SK-N-SH treated with all-trans-retinoic acid at 6 μM for 48 hours (cell line): Measurements from ENCODE around the gene TRIM39.
"Not testable (repeated sequence)": the region's sequence is repeated elsewhere in the genome, so short reads cannot be mapped to it uniquely, and the experiment has no call there.

ENCODE experiments used
- ATAC-seq: fragments of 200-7000 bp; cut with Tn5 transposase; 3 replicates; pipeline ENCODE4 v1.9.1; 2020; ENCODE audit warnings: mild to moderate bottlenecking, moderate library complexity
- ARNTL ChIP-seq: fragments of 450-650 bp; formaldehyde crosslinking; IDR thresholded peaks from 2 replicates; pipeline ENCODE4 v1.5.0; 2020; ENCODE audit warnings: low read depth, mild to moderate bottlenecking, moderate library complexity, borderline replicate concordance
- BACH2 ChIP-seq: fragments of 250-450 bp; sonication (Bioruptor Pico); IDR thresholded peaks from 2 replicates; pipeline ENCODE4 v1.9.0; 2021; ENCODE audit warnings: mild to moderate bottlenecking, borderline replicate concordance
- CSDC2 ChIP-seq: fragments of 250-450 bp; sonication (Bioruptor Pico); IDR thresholded peaks from 2 replicates; pipeline ENCODE4 v1.5.0; 2020; ENCODE audit warnings: mild to moderate bottlenecking, moderate library complexity
- ESRRG ChIP-seq: fragments of 250-450 bp; sonication (Bioruptor Pico); IDR thresholded peaks from 2 replicates; pipeline ENCODE4 v1.6.1; 2021; ENCODE audit warnings: mild to moderate bottlenecking
- GLIS3 ChIP-seq: fragments of 250-450 bp; sonication (Bioruptor Pico); IDR thresholded peaks from 2 replicates; pipeline ENCODE4 v1.5.0; 2020; ENCODE audit warnings: mild to moderate bottlenecking, moderate library complexity
- ISL1 ChIP-seq: fragments of 250-450 bp; sonication (Bioruptor Pico); IDR thresholded peaks from 2 replicates; pipeline ENCODE4 v2.1.2; 2022; ENCODE audit warnings: mild to moderate bottlenecking, moderate library complexity
- OSR1 ChIP-seq: fragments of 250-450 bp; sonication (Bioruptor Pico); IDR thresholded peaks from 2 replicates; pipeline ENCODE4 v1.8.0; 2022; ENCODE audit warnings: moderate library complexity, mild to moderate bottlenecking, inconsistent platforms
- PPARA ChIP-seq: fragments of 250-450 bp; sonication (Bioruptor Pico); IDR thresholded peaks from 2 replicates; pipeline ENCODE4 v1.5.0; 2020; ENCODE audit warnings: mild to moderate bottlenecking, borderline replicate concordance
- RARB ChIP-seq: fragments of 250-450 bp; sonication (Bioruptor Pico); IDR thresholded peaks from 2 replicates; pipeline ENCODE4 v1.8.0; 2021; ENCODE audit warnings: mild to moderate bottlenecking, moderate library complexity
- SNAI2 ChIP-seq: fragments of 250-450 bp; sonication (Bioruptor Pico); IDR thresholded peaks from 2 replicates; pipeline ENCODE4 v1.5.0; 2020; ENCODE audit warnings: mild to moderate bottlenecking, moderate library complexity
- TCF4 ChIP-seq: fragments of 250-450 bp; sonication (Bioruptor Pico); IDR thresholded peaks from 2 replicates; pipeline ENCODE4 v1.8.0; 2021; ENCODE audit warnings: mild to moderate bottlenecking, moderate library complexity, borderline replicate concordance
- ZC3H10 ChIP-seq: fragments of 250-450 bp; sonication (Bioruptor Pico); IDR thresholded peaks from 2 replicates; pipeline ENCODE4 v1.5.1; 2021; ENCODE audit warnings: mild to moderate bottlenecking, moderate library complexity
- ZFP3 ChIP-seq: fragments of 250-450 bp; sonication (Bioruptor Pico); IDR thresholded peaks from 2 replicates; pipeline ENCODE4 v1.5.0; 2020; ENCODE audit warnings: mild to moderate bottlenecking, moderate library complexity
- ZFP30 ChIP-seq: fragments of 450-650 bp; formaldehyde crosslinking; IDR thresholded peaks from 2 replicates; pipeline ENCODE4 v1.5.0; 2022; ENCODE audit warnings: mild to moderate bottlenecking, moderate library complexity
- ZNF565 ChIP-seq: fragments of 450-650 bp; formaldehyde crosslinking; conservative IDR thresholded peaks from 2 replicates; pipeline ENCODE4 v1.5.0; 2020; ENCODE audit warnings: low read depth, mild to moderate bottlenecking, moderate library complexity
- ZNF70 ChIP-seq: fragments of 450-650 bp; formaldehyde crosslinking; IDR thresholded peaks from 2 replicates; pipeline ENCODE4 v1.5.0; 2020; ENCODE audit warnings: mild to moderate bottlenecking, moderate library complexity
- ZNF8 ChIP-seq: fragments of 450-650 bp; formaldehyde crosslinking; IDR thresholded peaks from 2 replicates; pipeline ENCODE4 v1.5.0; 2020; ENCODE audit warnings: mild to moderate bottlenecking, moderate library complexity
- TF ChIP-seq, protein P1 (sequence below): fragments of 250-450 bp; sonication (Bioruptor Pico); IDR thresholded peaks from 2 replicates; pipeline ENCODE4 v1.5.1; 2020; ENCODE audit warnings: low read depth, mild to moderate bottlenecking, moderate library complexity
- TF ChIP-seq, protein P2 (sequence below): fragments of 250-450 bp; sonication (Bioruptor Pico); IDR thresholded peaks from 2 replicates; pipeline ENCODE4 v1.5.0; 2020; ENCODE audit warnings: mild to moderate bottlenecking, moderate library complexity
- TF ChIP-seq, protein P3 (sequence below): fragments of 250-450 bp; sonication (Bioruptor Pico); IDR thresholded peaks from 2 replicates; pipeline ENCODE4 v1.8.0; 2020; ENCODE audit warnings: mild to moderate bottlenecking, moderate library complexity, borderline replicate concordance
- TF ChIP-seq, protein P4 (sequence below): fragments of 250-450 bp; sonication (Bioruptor Pico); IDR thresholded peaks from 2 replicates; pipeline ENCODE4 v1.8.0; 2021; ENCODE audit warnings: low read depth, mild to moderate bottlenecking, moderate library complexity, borderline replicate concordance

The TRIM39 gene

DNA sequence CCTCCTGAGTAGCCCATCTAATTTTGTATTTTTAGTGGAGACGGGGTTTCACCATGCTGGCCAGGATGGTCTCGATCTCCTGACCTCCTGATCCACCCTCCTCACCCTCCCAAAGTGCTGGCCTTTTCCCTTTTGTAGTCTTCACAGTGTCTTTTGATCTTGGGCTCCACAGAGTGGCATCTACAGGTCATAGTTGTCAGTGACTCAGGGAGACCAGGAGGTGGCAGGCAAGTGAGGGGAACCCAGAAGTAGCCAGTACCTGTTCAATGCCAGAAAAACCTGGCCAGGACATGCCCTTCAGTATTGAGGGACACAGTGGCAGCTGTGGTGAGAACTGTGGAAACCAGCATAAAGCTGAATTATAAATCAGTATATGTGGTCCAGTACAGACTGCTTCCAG, 37.9 kb downstream of the TRIM39 start:
- 0 out of 3 replicates have a peak, but pooled peaks have one; percentile 33 for ATAC-seq
- no peak for TF ChIP-seq BACH2 (CRISPR knock-in tag)
- TF ChIP-seq, protein P1, sequence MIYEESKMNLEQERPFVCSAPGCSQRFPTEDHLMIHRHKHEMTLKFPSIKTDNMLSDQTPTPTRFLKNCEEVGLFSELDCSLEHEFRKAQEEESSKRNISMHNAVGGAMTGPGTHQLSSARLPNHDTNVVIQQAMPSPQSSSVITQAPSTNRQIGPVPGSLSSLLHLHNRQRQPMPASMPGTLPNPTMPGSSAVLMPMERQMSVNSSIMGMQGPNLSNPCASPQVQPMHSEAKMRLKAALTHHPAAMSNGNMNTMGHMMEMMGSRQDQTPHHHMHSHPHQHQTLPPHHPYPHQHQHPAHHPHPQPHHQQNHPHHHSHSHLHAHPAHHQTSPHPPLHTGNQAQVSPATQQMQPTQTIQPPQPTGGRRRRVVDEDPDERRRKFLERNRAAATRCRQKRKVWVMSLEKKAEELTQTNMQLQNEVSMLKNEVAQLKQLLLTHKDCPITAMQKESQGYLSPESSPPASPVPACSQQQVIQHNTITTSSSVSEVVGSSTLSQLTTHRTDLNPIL: no peak
- TF ChIP-seq ZNF565: no peak
- TF ChIP-seq, protein P2, sequence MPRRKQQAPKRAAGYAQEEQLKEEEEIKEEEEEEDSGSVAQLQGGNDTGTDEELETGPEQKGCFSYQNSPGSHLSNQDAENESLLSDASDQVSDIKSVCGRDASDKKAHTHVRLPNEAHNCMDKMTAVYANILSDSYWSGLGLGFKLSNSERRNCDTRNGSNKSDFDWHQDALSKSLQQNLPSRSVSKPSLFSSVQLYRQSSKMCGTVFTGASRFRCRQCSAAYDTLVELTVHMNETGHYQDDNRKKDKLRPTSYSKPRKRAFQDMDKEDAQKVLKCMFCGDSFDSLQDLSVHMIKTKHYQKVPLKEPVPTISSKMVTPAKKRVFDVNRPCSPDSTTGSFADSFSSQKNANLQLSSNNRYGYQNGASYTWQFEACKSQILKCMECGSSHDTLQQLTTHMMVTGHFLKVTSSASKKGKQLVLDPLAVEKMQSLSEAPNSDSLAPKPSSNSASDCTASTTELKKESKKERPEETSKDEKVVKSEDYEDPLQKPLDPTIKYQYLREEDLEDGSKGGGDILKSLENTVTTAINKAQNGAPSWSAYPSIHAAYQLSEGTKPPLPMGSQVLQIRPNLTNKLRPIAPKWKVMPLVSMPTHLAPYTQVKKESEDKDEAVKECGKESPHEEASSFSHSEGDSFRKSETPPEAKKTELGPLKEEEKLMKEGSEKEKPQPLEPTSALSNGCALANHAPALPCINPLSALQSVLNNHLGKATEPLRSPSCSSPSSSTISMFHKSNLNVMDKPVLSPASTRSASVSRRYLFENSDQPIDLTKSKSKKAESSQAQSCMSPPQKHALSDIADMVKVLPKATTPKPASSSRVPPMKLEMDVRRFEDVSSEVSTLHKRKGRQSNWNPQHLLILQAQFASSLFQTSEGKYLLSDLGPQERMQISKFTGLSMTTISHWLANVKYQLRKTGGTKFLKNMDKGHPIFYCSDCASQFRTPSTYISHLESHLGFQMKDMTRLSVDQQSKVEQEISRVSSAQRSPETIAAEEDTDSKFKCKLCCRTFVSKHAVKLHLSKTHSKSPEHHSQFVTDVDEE (CRISPR knock-in tag): no peak
- TF ChIP-seq RARB (CRISPR knock-in tag): no peak
- no peak for TF ChIP-seq CSDC2
- no peak for TF ChIP-seq ZFP3 (CRISPR knock-in tag)
- TF ChIP-seq, protein P3, sequence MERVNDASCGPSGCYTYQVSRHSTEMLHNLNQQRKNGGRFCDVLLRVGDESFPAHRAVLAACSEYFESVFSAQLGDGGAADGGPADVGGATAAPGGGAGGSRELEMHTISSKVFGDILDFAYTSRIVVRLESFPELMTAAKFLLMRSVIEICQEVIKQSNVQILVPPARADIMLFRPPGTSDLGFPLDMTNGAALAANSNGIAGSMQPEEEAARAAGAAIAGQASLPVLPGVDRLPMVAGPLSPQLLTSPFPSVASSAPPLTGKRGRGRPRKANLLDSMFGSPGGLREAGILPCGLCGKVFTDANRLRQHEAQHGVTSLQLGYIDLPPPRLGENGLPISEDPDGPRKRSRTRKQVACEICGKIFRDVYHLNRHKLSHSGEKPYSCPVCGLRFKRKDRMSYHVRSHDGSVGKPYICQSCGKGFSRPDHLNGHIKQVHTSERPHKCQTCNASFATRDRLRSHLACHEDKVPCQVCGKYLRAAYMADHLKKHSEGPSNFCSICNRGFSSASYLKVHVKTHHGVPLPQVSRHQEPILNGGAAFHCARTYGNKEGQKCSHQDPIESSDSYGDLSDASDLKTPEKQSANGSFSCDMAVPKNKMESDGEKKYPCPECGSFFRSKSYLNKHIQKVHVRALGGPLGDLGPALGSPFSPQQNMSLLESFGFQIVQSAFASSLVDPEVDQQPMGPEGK (CRISPR knock-in tag): no peak
- TF ChIP-seq TCF4 (CRISPR knock-in tag): no peak
- TF ChIP-seq PPARA (CRISPR knock-in tag): no peak
- no peak for TF ChIP-seq ARNTL (CRISPR knock-in tag)
- no peak for TF ChIP-seq GLIS3 (CRISPR knock-in tag)
- TF ChIP-seq, protein P4, sequence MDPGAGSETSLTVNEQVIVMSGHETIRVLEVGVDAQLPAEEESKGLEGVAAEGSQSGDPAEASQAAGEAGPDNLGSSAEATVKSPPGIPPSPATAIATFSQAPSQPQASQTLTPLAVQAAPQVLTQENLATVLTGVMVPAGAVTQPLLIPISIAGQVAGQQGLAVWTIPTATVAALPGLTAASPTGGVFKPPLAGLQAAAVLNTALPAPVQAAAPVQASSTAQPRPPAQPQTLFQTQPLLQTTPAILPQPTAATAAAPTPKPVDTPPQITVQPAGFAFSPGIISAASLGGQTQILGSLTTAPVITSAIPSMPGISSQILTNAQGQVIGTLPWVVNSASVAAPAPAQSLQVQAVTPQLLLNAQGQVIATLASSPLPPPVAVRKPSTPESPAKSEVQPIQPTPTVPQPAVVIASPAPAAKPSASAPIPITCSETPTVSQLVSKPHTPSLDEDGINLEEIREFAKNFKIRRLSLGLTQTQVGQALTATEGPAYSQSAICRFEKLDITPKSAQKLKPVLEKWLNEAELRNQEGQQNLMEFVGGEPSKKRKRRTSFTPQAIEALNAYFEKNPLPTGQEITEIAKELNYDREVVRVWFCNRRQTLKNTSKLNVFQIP: no peak
- TF ChIP-seq ZNF8 (CRISPR knock-in tag): no peak
- TF ChIP-seq, all 23 proteins: peak for 0

DNA sequence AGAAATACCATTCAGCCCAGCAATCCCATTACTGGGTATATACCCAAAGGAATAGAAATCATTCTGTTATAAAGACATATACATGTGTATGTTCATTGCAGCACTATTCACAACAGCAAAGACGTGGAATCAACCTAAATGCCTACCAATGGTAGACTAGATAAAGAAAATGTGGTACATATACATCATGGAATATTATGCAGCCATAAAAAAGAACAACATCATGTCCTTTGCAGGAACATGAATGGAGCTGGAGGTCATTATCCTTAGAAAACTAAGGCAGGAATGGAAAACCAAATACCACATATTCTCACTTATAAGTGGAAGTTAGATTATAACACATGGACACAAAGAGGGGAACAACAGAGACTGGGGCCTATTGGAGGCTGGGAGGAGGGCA, 42.6 kb downstream of the TRIM39 start:
- not testable (repeated sequence) for ATAC-seq

DNA sequence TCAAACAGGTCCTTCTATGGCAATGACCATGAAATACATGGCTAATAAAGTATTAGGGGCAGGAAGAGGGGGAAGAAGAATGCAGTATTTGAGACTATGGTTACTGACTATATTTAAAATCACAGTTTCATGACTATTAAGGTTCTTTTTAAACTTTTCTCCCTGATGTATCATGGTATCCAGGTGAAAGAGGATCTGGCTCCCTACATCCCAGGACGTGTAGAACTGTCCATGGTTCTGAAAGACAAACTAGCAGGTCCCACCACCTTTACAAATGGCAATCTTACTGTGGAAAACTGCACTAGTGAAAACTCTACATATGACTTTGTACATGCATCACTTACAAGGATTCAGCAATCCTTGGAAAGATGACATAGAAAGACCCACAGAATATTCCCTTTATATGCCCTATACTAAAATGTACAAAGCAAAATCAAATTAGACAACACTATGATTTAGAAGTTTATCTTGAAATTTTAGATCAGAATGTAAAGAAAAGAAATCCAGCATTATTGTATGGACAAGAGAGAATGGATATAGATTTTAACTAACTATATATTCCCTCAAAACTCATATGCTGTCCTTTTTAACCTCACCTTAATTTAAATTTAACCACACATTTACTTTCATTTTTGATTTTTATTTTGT, 51.7 kb downstream of the TRIM39 start:
- TF ChIP-seq ZNF8 (CRISPR knock-in tag) (no peak), CSDC2 (no peak), BACH2 (CRISPR knock-in tag) (no peak), ESRRG (CRISPR knock-in tag) (no peak), ZNF70 (no peak), GLIS3 (CRISPR knock-in tag) (no peak), OSR1 (CRISPR knock-in tag) (no peak), SNAI2 (no peak), ZNF565 (no peak), ISL1 (CRISPR knock-in tag) (no peak), RARB (CRISPR knock-in tag) (no peak), ZFP30 (CRISPR knock-in tag) (no peak), ZC3H10 (CRISPR knock-in tag) (no peak)
- TF ChIP-seq, protein P2 (CRISPR knock-in tag): no peak
- TF ChIP-seq, protein P1: no peak
- TF ChIP-seq, all 23 proteins: peak for 0
- ATAC-seq: no peak
